Vagina (tissue), 2 donors: ENCODE results near the gene CGRRF1. TPM values are rescaled to one million over a fixed set of nuclear protein-coding genes. Genes with fewer than 3 reads are reported as not detected.
A peak's percentile ranks its signal among the peaks of the same experiment; 100 is the strongest.

Experiments
- DNase-seq, 2 donors: peaks; one replicate each; pipeline ENCODE4 v3.0.0-alpha.2; 2017; ENCODE audit errors: extremely low spot score in 2 of 2
- H3K27ac ChIP-seq: fragments of 200-600 bp; sonication (generic); one replicate; pipeline ENCODE4 v1.5.1; 2019
- H3K27me3 ChIP-seq: fragments of 200-600 bp; sonication (generic); one replicate; pipeline ENCODE4 v1.5.1; 2019
- H3K36me3 ChIP-seq, 2 donors: fragments of 200-600 bp; sonication (generic); one replicate each; pipeline ENCODE4 v1.5.1; 2017 to 2019
- H3K4me1 ChIP-seq: fragments of 200-600 bp; sonication (generic); one replicate; pipeline ENCODE4 v1.5.1; 2019
- H3K4me3 ChIP-seq, 2 donors: fragments of 200-600 bp; sonication (generic); 1 replicate in 1 of 2; 2 replicates in 1 of 2; pipeline ENCODE4 v1.5.1; 2016 to 2019
- H3K9me3 ChIP-seq: fragments of 200-600 bp; sonication (generic); one replicate; pipeline ENCODE4 v1.5.1; 2019
- CTCF ChIP-seq, 3 experiments: fragments of 450-650 bp in 2 of 3; fragments of 200-600 bp in 1 of 3; sonication (generic) in 1 of 3; IDR thresholded peaks; one replicate each; pipeline ENCODE4 v1.5.1; 2017 to 2019; ENCODE audit warnings: antibody characterized with exemption in 3 of 3, mild to moderate bottlenecking in 2 of 3, moderate library complexity in 2 of 3
- POLR2A ChIP-seq, 2 donors: fragments of 450-650 bp; IDR thresholded peaks; one replicate each; pipeline ENCODE4 v1.6.1; 2017; ENCODE audit warnings: antibody characterized with exemption in 2 of 2, mild to moderate bottlenecking in 2 of 2, moderate library complexity in 2 of 2
- POLR2AphosphoS5 ChIP-seq, 2 donors: sonication (generic); formaldehyde crosslinking; IDR thresholded peaks; one replicate each; pipeline ENCODE4 v1.9.0; 2017; ENCODE audit warnings: antibody characterized with exemption in 2 of 2, mild to moderate bottlenecking in 2 of 2, low read depth in 1 of 2; ENCODE audit not compliant: insufficient read depth in 1 of 2
- intact Hi-C: fragments of 100-400 bp; cut with DNase I; formaldehyde crosslinking; loops from one replicate; pipeline ENCODE4 v1.15.1; 2023
- total RNA-seq: library from RNA; depleted of rRNA; stranded (reverse); fragments of >200 nt; gene quantifications from one replicate; pipeline ENCODE4 v1.2.3, GENCODE V29; 2016

Gene CGRRF1
- total RNA-seq, 1 donor from 2014 or later = 9.6 TPM

GRCh38 chr14:54562334-54562733, 52.6 kb downstream of the CGRRF1 start:
- DNase-seq = no peak
- Histone ChIP-seq H3K27ac (no peak overlapping the region), H3K4me3 (no peak overlapping the region), H3K4me1 (peaks cover 10% of the 10 kb centered on the region), H3K36me3 (no peaks in the 10 kb centered on the region), H3K27me3 (no peaks in the 10 kb centered on the region), H3K9me3 (no peaks in the 10 kb centered on the region)
- TF ChIP-seq POLR2A (IDR thresholded peaks at IDR 0.05) (no peak), POLR2AphosphoS5 (IDR thresholded peaks at IDR 0.05; ENCODE audit: insufficient read depth in 1 of 2, low read depth in 1 of 2) (no peak)
- intact Hi-C loops = no loop called here

DNA sequence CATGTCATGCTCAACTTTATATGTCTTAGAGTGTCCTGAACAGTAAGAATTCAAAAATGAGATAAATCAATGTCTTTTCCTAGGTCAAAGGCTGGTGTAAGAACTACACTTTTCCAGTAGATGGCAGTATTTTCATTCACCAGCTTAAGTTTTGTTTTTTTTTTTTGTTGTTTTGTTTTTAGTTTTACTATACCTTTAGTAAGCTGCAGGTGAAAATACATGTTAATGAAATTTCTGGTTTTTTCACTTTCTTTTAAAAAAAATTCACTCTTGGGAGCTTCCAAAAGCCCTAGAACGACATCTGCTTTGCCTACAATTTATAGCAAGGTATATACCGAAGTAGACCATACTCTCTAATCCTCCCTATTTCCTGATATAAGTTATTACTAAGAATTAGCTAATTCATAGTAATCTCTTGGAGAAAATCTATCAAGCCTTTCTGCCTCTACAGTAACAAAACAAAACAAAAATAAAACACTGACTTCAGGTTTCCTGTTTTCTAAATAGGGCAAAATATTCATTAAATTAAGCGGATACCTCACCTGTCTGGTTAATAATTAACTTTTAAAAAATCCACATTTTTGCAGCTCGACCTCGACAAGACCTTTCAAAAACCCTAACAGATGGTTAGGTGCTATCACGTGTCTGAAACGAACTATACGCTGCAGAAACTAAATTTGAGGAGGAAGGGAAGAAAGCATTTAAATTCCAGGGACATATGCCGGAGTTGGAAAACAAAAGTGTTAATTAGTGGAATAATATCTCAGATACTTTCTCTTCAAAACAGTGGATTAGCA, 54.6 kb downstream of the CGRRF1 start:
- no peaks in the 10 kb centered on the region for H3K9me3 ChIP-seq
- no peak for DNase-seq
- peaks cover 25% of the 10 kb centered on the region for H3K4me1 ChIP-seq
- no peaks in the 10 kb centered on the region for H3K36me3 ChIP-seq
- H3K4me3 ChIP-seq = peak overlapping the region; percentile 75 to 86
- H3K27ac ChIP-seq = peak overlapping the region; percentile 99
- H3K27me3 ChIP-seq = no peaks in the 10 kb centered on the region
- peak in 1 of 2 donors; percentile 12 for TF ChIP-seq POLR2AphosphoS5 (IDR thresholded peaks at IDR 0.05; ENCODE audit: insufficient read depth in 1 of 2, low read depth in 1 of 2)
- peak; percentile 75 to 86 (median 83) for TF ChIP-seq CTCF (IDR thresholded peaks at IDR 0.05)
- no peak for TF ChIP-seq POLR2A (IDR thresholded peaks at IDR 0.05)
- intact Hi-C loops = no loop called here

- Histone ChIP-seq H3K9me3 (no peaks in the 10 kb centered on the region), H3K4me3 (peak overlapping the region; percentile 75 to 86), H3K36me3 (no peaks in the 10 kb centered on the region), H3K27me3 (no peaks in the 10 kb centered on the region), H3K4me1 (peaks cover 33% of the 10 kb centered on the region), H3K27ac (peak overlapping the region; percentile 99)
- DNase-seq = peak in 1 of 2 donors; percentile 93
- TF ChIP-seq POLR2A (IDR thresholded peaks at IDR 0.05) (no peak), CTCF (IDR thresholded peaks at IDR 0.05) (no peak), POLR2AphosphoS5 (IDR thresholded peaks at IDR 0.05; ENCODE audit: insufficient read depth in 1 of 2, low read depth in 1 of 2) (no peak)
- intact Hi-C loops = no loop called here
These were observed 55.4 kb downstream of the CGRRF1 start for GRCh38 chr14:54564868-54565784.

GRCh38 chr14:54565785-54566409, 56.2 kb downstream of the CGRRF1 start:
- Histone ChIP-seq H3K4me3 (peak overlapping the region; percentile 75 to 86), H3K27me3 (no peaks in the 10 kb centered on the region), H3K9me3 (no peaks in the 10 kb centered on the region), H3K27ac (peak overlapping the region; percentile 99), H3K4me1 (peaks cover 39% of the 10 kb centered on the region), H3K36me3 (no peaks in the 10 kb centered on the region)
- intact Hi-C loops = loop anchor here (1.0 to 2.0 kb wide), 2 partner anchors 121 to 207 kb away; no protein-coding TSS in a partner anchor
- DNase-seq = peak in 1 of 2 donors; percentile 97
- no peak for TF ChIP-seq CTCF (IDR thresholded peaks at IDR 0.05)
- TF ChIP-seq POLR2A (IDR thresholded peaks at IDR 0.05) = peak; percentile 14 to 90
- peak; percentile 65 to 92 for TF ChIP-seq POLR2AphosphoS5 (IDR thresholded peaks at IDR 0.05; ENCODE audit: insufficient read depth in 1 of 2, low read depth in 1 of 2)
